Measurements from ENCODE around the gene BHMT2. TPM values are rescaled to one million over a fixed set of nuclear protein-coding genes. Genes with fewer than 3 reads are reported as not detected.

The BHMT2 gene
- total RNA-seq, 1 experiment from 2014 or later = not detected

DNA sequence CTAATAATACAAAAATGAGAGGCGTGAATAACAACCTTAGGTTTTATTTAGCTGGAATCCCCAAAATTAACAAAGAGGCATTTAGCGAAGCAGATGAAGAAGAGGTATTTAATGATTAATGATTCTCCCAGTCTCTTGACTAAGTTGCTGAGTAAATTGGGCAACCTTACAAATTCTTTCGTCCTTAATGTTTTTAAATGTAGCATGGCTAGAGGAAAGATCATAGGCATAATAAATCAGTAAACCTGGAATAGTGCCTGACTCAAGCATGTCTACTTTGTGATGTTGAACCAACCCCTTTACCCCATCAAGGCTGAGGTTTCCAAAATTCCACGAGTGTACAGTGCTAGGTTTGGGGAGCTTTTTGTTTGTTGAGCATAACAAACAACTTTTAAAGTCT, 49.9 kb downstream of the BHMT2 start:
- H3K27me3 ChIP-seq (ENCODE audit: insufficient read depth, low read length) = no peaks in the 10 kb centered on the region
- H3K9ac ChIP-seq (ENCODE audit: extremely low read depth, insufficient read length, low read length) = no peak overlapping the region
- H3K4me2 ChIP-seq (ENCODE audit: insufficient read depth, insufficient read length, low read length) = no peak overlapping the region
- no peak overlapping the region for H3K23ac ChIP-seq (ENCODE audit: insufficient read length, low read depth, low read length)
- no peak overlapping the region for H3K4ac ChIP-seq (ENCODE audit: low read depth, low read length)
- H4K20me1 ChIP-seq (ENCODE audit: control insufficient read depth, insufficient read depth, insufficient read length) = no peaks in the 10 kb centered on the region
- no peak overlapping the region for H3K56ac ChIP-seq (ENCODE audit: insufficient read length, low read depth, low read length)
- TF ChIP-seq, protein P1, sequence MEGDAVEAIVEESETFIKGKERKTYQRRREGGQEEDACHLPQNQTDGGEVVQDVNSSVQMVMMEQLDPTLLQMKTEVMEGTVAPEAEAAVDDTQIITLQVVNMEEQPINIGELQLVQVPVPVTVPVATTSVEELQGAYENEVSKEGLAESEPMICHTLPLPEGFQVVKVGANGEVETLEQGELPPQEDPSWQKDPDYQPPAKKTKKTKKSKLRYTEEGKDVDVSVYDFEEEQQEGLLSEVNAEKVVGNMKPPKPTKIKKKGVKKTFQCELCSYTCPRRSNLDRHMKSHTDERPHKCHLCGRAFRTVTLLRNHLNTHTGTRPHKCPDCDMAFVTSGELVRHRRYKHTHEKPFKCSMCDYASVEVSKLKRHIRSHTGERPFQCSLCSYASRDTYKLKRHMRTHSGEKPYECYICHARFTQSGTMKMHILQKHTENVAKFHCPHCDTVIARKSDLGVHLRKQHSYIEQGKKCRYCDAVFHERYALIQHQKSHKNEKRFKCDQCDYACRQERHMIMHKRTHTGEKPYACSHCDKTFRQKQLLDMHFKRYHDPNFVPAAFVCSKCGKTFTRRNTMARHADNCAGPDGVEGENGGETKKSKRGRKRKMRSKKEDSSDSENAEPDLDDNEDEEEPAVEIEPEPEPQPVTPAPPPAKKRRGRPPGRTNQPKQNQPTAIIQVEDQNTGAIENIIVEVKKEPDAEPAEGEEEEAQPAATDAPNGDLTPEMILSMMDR (conservative IDR thresholded peaks at IDR 0.05) = no peak
- H2BK5ac ChIP-seq (ENCODE audit: insufficient read length, low read length) = no peak overlapping the region
- peaks cover 9% of the 10 kb centered on the region for H3K27me3 Mint-ChIP-seq (ENCODE audit: low read depth)
- no peak overlapping the region for H2AFZ ChIP-seq (ENCODE audit: low read length)
- H2BK120ac ChIP-seq (ENCODE audit: low read depth, low read length, poor library complexity, severe bottlenecking) = no peak overlapping the region
- H3T11ph ChIP-seq (ENCODE audit: low read length) = no peak overlapping the region
- H2BK15ac ChIP-seq (ENCODE audit: low read depth, low read length) = no peak overlapping the region
- no peak overlapping the region for H4K91ac ChIP-seq (ENCODE audit: insufficient read length, low read depth, low read length)
- H3K79me1 ChIP-seq (ENCODE audit: insufficient read depth, low read depth, low read length, poor library complexity, severe bottlenecking) = no peaks in the 10 kb centered on the region
- no CpG with 5 or more reads among the region's 4 CpGs for WGBS (ENCODE audit: extremely low coverage, insufficient read length, low lambda C conversion rate)
- no peak overlapping the region for H3K27ac ChIP-seq (ENCODE audit: insufficient read length, low read depth, low read length)
- H3K18ac ChIP-seq (ENCODE audit: insufficient read length, low read depth, low read length) = no peak overlapping the region
- no peaks in the 10 kb centered on the region for H3K4me1 Mint-ChIP-seq
- H2AK5ac ChIP-seq (ENCODE audit: insufficient read length, low read length) = no peak overlapping the region
- H3K9me3 ChIP-seq (ENCODE audit: control insufficient read depth, low read depth, low read length) = no peaks in the 10 kb centered on the region
- DNase-seq = no peak
- H3K36me3 Mint-ChIP-seq (ENCODE audit: insufficient read depth in 1 of 3, low read depth in 3 of 3) = no peaks in the 10 kb centered on the region
- H3K14ac ChIP-seq (ENCODE audit: insufficient read depth, low read length) = no peak overlapping the region
- no peaks in the 10 kb centered on the region for H3K79me2 ChIP-seq (ENCODE audit: insufficient read depth, low read length)
- H4K5ac ChIP-seq (ENCODE audit: insufficient read length, low read depth, low read length) = no peak overlapping the region
- H2BK12ac ChIP-seq (ENCODE audit: insufficient read length, low read depth, low read length) = no peak overlapping the region
- no peak overlapping the region for H3K4me3 Mint-ChIP-seq
- H2BK20ac ChIP-seq (ENCODE audit: low read depth, low read length, poor library complexity, severe bottlenecking) = no peak overlapping the region
- no peaks in the 10 kb centered on the region; a peak in 1 of 5 replicates for H3K9me3 Mint-ChIP-seq
- no peak overlapping the region for H4K8ac ChIP-seq (replicated peaks; ENCODE audit: insufficient read length, low read depth, low read length)
- H3K27ac Mint-ChIP-seq = no peak overlapping the region
- no peaks in the 10 kb centered on the region for H3K4me1 ChIP-seq (ENCODE audit: insufficient read depth, low read length)
- no peaks in the 10 kb centered on the region for H3K23me2 ChIP-seq (ENCODE audit: insufficient read length, low read depth, low read length, poor library complexity, severe bottlenecking)

Data from H9 (cell line).